ENCODE measurements around the gene HTRA1.

DNA sequence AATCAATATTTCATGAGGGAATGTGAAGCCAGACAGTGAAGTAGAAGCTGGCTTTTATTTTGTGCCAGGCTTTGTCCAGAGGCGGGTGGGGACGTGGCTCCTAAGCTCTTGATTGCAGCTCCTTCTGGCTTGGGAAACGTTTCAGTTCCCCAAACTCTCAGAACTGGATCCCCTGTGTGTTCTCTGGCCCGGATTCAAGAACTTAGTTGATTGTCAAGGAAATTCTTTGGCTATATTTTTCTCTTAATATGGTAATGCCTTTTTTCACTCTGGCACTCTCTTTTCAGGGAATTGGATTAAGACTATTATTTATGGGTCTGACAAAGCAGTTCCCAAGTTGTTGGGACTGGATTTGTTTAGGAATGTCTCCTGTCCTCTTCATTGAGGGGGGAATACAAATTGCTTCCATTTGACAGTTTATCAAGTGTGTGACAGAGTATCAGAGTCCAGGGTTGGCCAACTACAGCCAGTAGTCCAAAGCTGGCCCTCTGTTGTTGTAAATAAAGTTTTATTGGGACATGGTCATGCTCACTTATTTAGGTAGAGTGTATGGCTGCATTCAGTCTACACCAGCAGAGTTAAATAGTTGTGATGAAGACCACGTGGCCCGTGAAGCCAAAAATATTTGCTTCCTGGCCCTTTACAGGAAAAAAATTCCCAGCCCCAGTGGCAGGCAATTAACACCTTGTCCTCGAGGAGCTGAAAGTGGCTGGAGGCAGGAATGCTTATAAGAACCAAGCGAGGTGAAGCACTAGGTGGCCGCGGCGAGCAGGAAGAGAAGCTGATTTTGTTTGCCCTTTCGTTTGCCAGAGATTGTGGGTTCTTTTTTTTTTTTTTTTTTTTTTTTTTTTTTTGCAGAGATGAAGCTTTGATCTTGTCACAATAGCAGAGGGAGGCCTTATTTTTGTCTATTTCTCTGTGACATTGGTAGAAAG is 34.3 kb downstream of the HTRA1 start:
- TF ChIP-seq, protein P1, sequence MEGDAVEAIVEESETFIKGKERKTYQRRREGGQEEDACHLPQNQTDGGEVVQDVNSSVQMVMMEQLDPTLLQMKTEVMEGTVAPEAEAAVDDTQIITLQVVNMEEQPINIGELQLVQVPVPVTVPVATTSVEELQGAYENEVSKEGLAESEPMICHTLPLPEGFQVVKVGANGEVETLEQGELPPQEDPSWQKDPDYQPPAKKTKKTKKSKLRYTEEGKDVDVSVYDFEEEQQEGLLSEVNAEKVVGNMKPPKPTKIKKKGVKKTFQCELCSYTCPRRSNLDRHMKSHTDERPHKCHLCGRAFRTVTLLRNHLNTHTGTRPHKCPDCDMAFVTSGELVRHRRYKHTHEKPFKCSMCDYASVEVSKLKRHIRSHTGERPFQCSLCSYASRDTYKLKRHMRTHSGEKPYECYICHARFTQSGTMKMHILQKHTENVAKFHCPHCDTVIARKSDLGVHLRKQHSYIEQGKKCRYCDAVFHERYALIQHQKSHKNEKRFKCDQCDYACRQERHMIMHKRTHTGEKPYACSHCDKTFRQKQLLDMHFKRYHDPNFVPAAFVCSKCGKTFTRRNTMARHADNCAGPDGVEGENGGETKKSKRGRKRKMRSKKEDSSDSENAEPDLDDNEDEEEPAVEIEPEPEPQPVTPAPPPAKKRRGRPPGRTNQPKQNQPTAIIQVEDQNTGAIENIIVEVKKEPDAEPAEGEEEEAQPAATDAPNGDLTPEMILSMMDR (conservative IDR thresholded peaks at IDR 0.05), result no peak
- no peak for TF ChIP-seq ZFX (IDR thresholded peaks at IDR 0.05)

Measured in C4-2B (cell line).